C4-2B (cell line): ENCODE results near the gene PARD3.

Experiments used
- CTCF ChIP-seq: fragments of 450-650 bp; conservative IDR thresholded peaks from 2 replicates; pipeline ENCODE4 v1.5.1; 2017; ENCODE audit warnings: mild to moderate bottlenecking
- ZFX ChIP-seq: fragments of 450-650 bp; IDR thresholded peaks from 2 replicates; pipeline ENCODE4 v1.6.1; 2017

GRCh38 chr10:34709637-34710390 is 105.3 kb downstream of the PARD3 start:
- TF ChIP-seq CTCF (no peak), ZFX (no peak)
